Karpas-422 (cell line): Measurements from ENCODE around the gene GPR15LG. TPM values are rescaled to one million over a fixed set of nuclear protein-coding genes. Genes with fewer than 3 reads are reported as not detected.
"Not testable (repeated sequence)": the region's sequence is repeated elsewhere in the genome, so short reads cannot be mapped to it uniquely, and the experiment has no call there.

ENCODE experiments used
- DNase-seq: peaks from one replicate; pipeline ENCODE4 v3.0.0-alpha.2; 2015
- H2AFZ ChIP-seq: fragments of 200-600 bp; sonication (generic); 2 replicates; pipeline ENCODE4 v1.6.1; 2014; ENCODE audit warnings: antibody characterized with exemption, low read length, mixed read lengths
- H3K27ac ChIP-seq: fragments of 200-600 bp; sonication (generic); 2 replicates; pipeline ENCODE4 v1.5.1; 2014; ENCODE audit warnings: mild to moderate bottlenecking, low read length, moderate library complexity
- H3K27me3 ChIP-seq: fragments of 200-600 bp; sonication (generic); 2 replicates; pipeline ENCODE4 v1.6.1; 2014; ENCODE audit warnings: low read length, mixed read lengths
- H3K36me3 ChIP-seq: fragments of 200-600 bp; sonication (generic); 2 replicates; pipeline ENCODE4 v1.6.1; 2014; ENCODE audit warnings: low read length, mixed read lengths; ENCODE audit not compliant: insufficient read depth
- H3K4me1 ChIP-seq: fragments of 200-600 bp; sonication (generic); 2 replicates; pipeline ENCODE4 v1.6.1; 2014; ENCODE audit warnings: mild to moderate bottlenecking, low read length, mixed read lengths
- H3K4me2 ChIP-seq: fragments of 200-600 bp; sonication (generic); 2 replicates; pipeline ENCODE4 v1.6.1; 2014; ENCODE audit warnings: low read length, low read depth, mild to moderate bottlenecking; ENCODE audit not compliant: poor library complexity, severe bottlenecking
- H3K4me3 ChIP-seq: fragments of 200-600 bp; sonication (generic); 2 replicates; pipeline ENCODE4 v1.5.1; 2014; ENCODE audit warnings: mild to moderate bottlenecking, antibody characterized with exemption, low read length, mixed read lengths
- H3K79me2 ChIP-seq: fragments of 200-600 bp; sonication (generic); 2 replicates; pipeline ENCODE4 v1.6.1; 2014; ENCODE audit warnings: mild to moderate bottlenecking, low read length, mixed read lengths
- H3K9ac ChIP-seq: fragments of 200-600 bp; sonication (generic); 2 replicates; pipeline ENCODE4 v1.6.0; 2014; ENCODE audit warnings: low read length
- H3K9me2 ChIP-seq: fragments of 200-600 bp; sonication (generic), shearing (Covaris generic); replicated peaks from 2 replicates; pipeline ENCODE4 v1.6.0; 2014; ENCODE audit warnings: mild to moderate bottlenecking, low read length, moderate library complexity; ENCODE audit not compliant: insufficient read depth
- H3K9me3 ChIP-seq: fragments of 300-700, 200-600 bp; sonication (generic); 2 replicates; pipeline ENCODE4 v1.6.1; 2014; ENCODE audit warnings: low read length, mixed read lengths
- H4K20me1 ChIP-seq: fragments of 200-600 bp; sonication (generic); 2 replicates; pipeline ENCODE4 v1.6.1; 2014; ENCODE audit warnings: mild to moderate bottlenecking, antibody characterized with exemption, low read length, low read depth; ENCODE audit not compliant: insufficient read depth
- total RNA-seq: library from RNA; depleted of rRNA; stranded (reverse); fragments of >200 nt; shearing (Covaris generic); gene quantifications from 2 replicates; pipeline ENCODE4 v1.2.3, GENCODE V29; 2014; ENCODE audit warnings: low replicate concordance

GPR15LG gene
- total RNA-seq, 1 experiment from 2014 or later, result not detected

DNA sequence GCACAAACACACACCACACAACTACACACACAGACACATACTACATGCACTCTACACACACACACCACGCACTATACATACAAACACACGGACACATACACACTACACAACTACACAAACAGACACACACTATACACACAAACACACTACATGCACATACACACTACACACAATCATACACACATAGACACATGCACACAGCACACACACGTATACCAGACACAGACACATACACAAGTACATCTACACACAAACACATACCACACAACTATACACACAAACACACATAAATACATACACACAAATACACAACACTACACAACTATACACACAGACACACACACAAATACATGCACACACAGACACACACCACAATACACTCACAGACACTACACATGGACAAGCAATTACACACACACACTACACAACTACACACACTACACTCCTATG, 4.6 kb downstream of the GPR15LG start:
- Histone ChIP-seq H3K36me3 (no peaks in the 10 kb centered on the region), H3K9ac (no peak overlapping the region), H3K79me2 (no peaks in the 10 kb centered on the region), H3K27me3 (no peaks in the 10 kb centered on the region), H3K9me3 (no peaks in the 10 kb centered on the region), H2AFZ (no peak overlapping the region), H3K4me2 (no peak overlapping the region), H3K4me3 (no peak overlapping the region), H3K9me2 (no peaks in the 10 kb centered on the region), H3K4me1 (peaks cover 9% of the 10 kb centered on the region), H4K20me1 (no peaks in the 10 kb centered on the region), H3K27ac (no peak overlapping the region)
- no peak for DNase-seq

DNA sequence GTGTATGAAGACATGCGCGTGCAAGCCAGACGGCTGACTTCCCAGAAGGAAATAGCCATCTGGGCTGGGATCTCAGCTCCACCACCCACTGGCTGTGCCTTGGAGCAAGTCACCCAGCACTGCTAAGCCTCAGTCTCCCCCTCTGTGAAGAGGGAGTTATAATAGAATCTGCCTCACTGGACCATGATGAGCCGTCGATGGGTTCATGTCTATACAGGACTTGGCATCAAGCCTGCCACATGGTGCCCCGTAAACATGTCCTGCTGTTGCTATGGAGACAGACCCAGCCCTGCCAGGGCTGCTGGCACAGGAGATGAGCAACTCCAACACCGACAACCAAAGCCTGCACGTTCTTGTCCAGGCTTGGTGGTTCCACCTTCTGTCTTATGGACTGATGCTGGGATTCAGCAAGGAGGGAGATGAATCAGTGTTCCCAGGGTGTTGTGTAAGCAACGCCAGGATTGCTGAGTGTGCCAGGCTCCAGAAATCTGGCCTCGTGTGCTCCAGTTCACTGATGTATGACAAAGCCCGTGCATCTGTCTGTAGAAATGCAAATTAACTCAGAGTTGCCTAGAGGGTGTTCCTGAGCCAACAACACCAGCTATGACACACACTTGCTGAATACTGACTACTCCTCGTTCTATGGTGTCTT, 5.6 kb downstream of the GPR15LG start:
- Histone ChIP-seq H3K27ac (no peak overlapping the region), H3K4me3 (no peak overlapping the region)
- peak; percentile 65 for DNase-seq

DNA sequence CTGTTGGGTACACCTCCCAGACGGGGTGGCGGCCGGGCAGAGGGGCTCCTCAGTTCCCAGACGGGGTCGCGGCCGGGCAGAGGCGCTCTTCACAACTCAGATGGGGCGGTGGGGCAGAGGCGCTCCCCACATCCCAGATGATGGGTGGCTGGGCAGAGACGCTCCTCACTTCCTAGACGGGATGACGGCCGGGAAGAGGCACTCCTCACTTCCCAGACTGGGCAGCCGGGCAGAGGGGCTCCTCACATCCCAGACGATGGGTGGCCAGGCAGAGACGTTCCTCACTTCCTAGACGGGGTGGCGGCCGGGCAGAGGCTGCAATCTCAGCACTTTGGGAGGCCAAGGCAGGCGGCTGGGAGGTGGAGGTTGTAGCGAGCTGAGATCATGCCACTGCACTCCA, 6.8 kb downstream of the GPR15LG start:
- H3K9me3 ChIP-seq, H3K9ac ChIP-seq, H4K20me1 ChIP-seq, H3K4me3 ChIP-seq, H3K4me2 ChIP-seq, H3K27ac ChIP-seq, H2AFZ ChIP-seq, H3K36me3 ChIP-seq, DNase-seq, H3K9me2 ChIP-seq, H3K79me2 ChIP-seq, H3K27me3 ChIP-seq, H3K4me1 ChIP-seq: not testable (repeated sequence)

More for the DNA sequence above, 5.6 kb downstream of the GPR15LG start:
- H3K27me3 ChIP-seq, result no peaks in the 10 kb centered on the region
- H2AFZ ChIP-seq, result no peak overlapping the region
- H3K9ac ChIP-seq, result no peak overlapping the region
- no peaks in the 10 kb centered on the region for H4K20me1 ChIP-seq
- H3K36me3 ChIP-seq, result no peaks in the 10 kb centered on the region
- peak overlapping the region; percentile 51 for H3K4me2 ChIP-seq
- no peaks in the 10 kb centered on the region for H3K79me2 ChIP-seq
- no peaks in the 10 kb centered on the region for H3K9me3 ChIP-seq
- H3K9me2 ChIP-seq, result no peaks in the 10 kb centered on the region
- H3K4me1 ChIP-seq, result peaks cover 9% of the 10 kb centered on the region

DNA sequence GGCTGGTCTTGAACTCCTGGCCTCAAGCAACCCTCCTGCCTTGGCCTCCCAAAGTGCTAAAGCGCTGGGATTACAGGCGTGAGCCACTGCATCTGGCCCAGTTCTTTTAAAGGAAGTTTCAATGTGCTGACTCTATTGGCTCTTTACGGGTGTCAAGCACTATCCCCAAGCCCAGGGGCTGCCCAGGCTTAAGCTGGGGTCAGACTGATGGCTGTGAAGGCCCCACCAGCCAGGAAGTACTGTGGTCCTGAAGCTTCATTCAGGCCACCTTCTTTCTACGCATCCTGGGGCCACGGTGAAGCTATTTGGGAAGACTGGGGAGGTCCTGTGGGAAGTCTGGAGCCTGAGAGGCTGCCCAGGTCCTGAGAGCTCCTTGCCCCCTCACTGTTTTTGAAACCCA, 8.0 kb downstream of the GPR15LG start:
- Histone ChIP-seq H3K4me1 (peaks cover 9% of the 10 kb centered on the region), H3K27me3 (no peaks in the 10 kb centered on the region), H3K79me2 (no peaks in the 10 kb centered on the region), H3K27ac (no peak overlapping the region), H3K9ac (no peak overlapping the region), H3K36me3 (no peaks in the 10 kb centered on the region), H3K4me2 (no peak overlapping the region), H3K9me3 (no peaks in the 10 kb centered on the region), H3K9me2 (no peaks in the 10 kb centered on the region), H4K20me1 (no peaks in the 10 kb centered on the region), H2AFZ (no peak overlapping the region), H3K4me3 (no peak overlapping the region)
- DNase-seq, result no peak

DNA sequence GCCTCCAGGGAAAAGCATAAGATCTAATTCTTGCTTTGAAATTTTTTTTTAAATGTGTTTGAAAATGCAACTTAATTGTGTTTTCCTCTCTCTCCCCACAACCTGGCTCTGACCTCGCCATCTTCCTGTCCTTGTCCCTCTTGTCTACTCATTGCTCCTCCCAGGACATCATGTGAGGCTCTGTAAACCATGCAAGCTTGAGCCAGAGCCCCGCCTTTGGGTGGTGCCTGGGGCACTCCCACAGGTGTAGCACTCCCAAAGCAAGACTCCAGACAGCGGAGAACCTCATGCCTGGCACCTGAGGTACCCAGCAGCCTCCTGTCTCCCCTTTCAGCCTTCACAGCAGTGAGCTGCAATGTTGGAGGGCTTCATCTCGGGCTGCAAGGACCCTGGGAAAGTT, 10.9 kb downstream of the GPR15LG start:
- H4K20me1 ChIP-seq, result no peaks in the 10 kb centered on the region

DNA sequence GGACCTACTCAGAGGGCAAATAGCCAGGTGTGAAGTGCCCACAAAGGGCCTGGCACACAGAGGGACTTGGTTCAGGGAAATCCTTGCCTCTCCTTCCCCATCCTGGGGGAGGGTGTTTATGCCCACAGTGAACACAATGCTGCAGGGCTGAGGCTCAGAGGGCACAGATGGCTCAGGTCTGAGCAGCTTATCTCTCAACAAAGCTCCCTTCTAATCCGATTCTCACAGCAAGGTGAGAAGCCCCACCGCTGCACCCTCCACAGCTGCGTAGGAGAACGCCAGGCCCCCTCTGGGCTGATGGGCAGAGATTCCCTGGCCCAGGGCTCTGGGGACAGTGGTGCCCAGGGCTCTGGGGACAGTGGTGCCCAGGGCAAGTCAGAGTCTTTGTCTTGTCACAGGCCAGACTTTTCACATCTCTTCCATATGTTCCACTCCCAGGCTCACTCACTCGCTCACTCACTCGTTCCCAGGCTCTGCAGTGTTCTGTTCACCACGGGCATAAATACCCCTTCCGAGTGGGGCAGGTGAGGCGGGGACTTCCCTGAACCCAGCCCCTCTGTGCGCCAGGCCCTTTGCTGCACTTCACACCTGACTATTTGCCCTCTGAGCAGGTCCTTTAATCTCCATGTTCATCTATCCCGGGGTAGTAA, 12.1 kb downstream of the GPR15LG start:
- no peak overlapping the region for H2AFZ ChIP-seq
- no peaks in the 10 kb centered on the region for H3K9me3 ChIP-seq
- no peak overlapping the region for H3K9ac ChIP-seq
- H3K27ac ChIP-seq, result no peak overlapping the region
- H4K20me1 ChIP-seq, result no peaks in the 10 kb centered on the region
- no peaks in the 10 kb centered on the region for H3K27me3 ChIP-seq
- no peak for DNase-seq
- H3K79me2 ChIP-seq, result no peaks in the 10 kb centered on the region
- no peak overlapping the region for H3K4me2 ChIP-seq
- H3K9me2 ChIP-seq, result no peaks in the 10 kb centered on the region
- no peaks in the 10 kb centered on the region for H3K4me1 ChIP-seq
- H3K4me3 ChIP-seq, result no peak overlapping the region
- no peaks in the 10 kb centered on the region for H3K36me3 ChIP-seq

More for the DNA sequence above, 10.9 kb downstream of the GPR15LG start:
- no peaks in the 10 kb centered on the region for H3K27me3 ChIP-seq
- H2AFZ ChIP-seq, result no peak overlapping the region
- H3K36me3 ChIP-seq, result no peaks in the 10 kb centered on the region
- no peaks in the 10 kb centered on the region for H3K79me2 ChIP-seq
- H3K27ac ChIP-seq, result no peak overlapping the region
- no peak overlapping the region for H3K4me3 ChIP-seq
- no peaks in the 10 kb centered on the region for H3K9me2 ChIP-seq
- DNase-seq, result no peak
- H3K4me1 ChIP-seq, result peaks cover 2% of the 10 kb centered on the region
- H3K4me2 ChIP-seq, result no peak overlapping the region
- H3K9ac ChIP-seq, result no peak overlapping the region
- H3K9me3 ChIP-seq, result no peaks in the 10 kb centered on the region

DNA sequence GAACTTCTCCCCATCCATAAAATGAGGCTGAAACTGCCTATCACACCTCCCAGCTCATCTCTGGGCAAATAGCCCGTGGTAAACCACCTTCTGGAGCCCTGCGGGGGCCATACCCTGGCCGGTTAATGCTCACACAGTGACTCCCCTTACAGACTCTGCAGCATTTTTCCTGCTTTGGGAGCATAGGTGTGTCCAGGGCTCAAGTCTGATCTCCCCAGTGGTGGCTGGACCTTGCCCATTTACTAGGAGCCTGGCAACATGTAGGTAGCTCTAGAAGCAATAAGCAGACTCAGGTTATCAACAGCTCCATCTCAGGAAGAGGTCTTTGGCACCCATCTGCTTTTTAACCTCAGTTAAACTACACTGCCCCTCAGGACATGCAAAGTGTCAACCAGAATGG, 15.2 kb downstream of the GPR15LG start:
- no peak overlapping the region for H2AFZ ChIP-seq
- H3K79me2 ChIP-seq, result no peaks in the 10 kb centered on the region
- H3K27me3 ChIP-seq, result no peaks in the 10 kb centered on the region
- no peaks in the 10 kb centered on the region for H3K9me3 ChIP-seq
- H3K9me2 ChIP-seq, result no peaks in the 10 kb centered on the region
- H3K4me1 ChIP-seq, result no peaks in the 10 kb centered on the region
- no peaks in the 10 kb centered on the region for H4K20me1 ChIP-seq
- H3K4me2 ChIP-seq, result no peak overlapping the region
- H3K27ac ChIP-seq, result no peak overlapping the region
- no peak overlapping the region for H3K9ac ChIP-seq
- DNase-seq, result no peak
- H3K36me3 ChIP-seq, result no peaks in the 10 kb centered on the region
- no peak overlapping the region for H3K4me3 ChIP-seq

DNA sequence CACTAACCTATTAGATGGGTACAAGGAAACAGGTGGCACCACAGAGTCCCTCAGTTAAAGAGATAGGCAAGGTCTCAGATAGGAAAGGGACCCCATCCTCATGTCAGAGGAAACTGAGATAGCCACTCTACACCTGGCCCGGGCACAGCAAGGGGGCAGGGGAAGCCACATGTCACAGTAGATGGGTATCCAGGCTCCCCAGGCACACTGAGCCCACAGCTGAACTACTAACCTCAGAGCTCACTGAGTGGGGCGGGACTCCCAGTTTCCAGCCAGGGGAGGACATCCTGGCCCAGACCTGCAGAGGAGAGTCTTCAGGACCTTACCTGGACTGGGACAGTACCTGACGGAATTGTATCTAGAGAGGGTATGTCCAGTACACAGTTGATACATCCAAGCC, 17.0 kb downstream of the GPR15LG start:
- Histone ChIP-seq H3K9ac (no peak overlapping the region), H4K20me1 (no peaks in the 10 kb centered on the region), H3K9me3 (no peaks in the 10 kb centered on the region), H3K79me2 (no peaks in the 10 kb centered on the region), H3K27me3 (no peaks in the 10 kb centered on the region), H3K4me3 (no peak overlapping the region), H3K4me1 (no peaks in the 10 kb centered on the region), H3K27ac (no peak overlapping the region), H3K4me2 (no peak overlapping the region), H3K36me3 (no peaks in the 10 kb centered on the region), H2AFZ (no peak overlapping the region), H3K9me2 (no peaks in the 10 kb centered on the region)
- DNase-seq, result no peak
